GM12878 (cell line): ENCODE results near the gene THAP6. TPM values are rescaled to one million over a fixed set of nuclear protein-coding genes. Genes with fewer than 3 reads are reported as not detected.
A peak's percentile ranks its signal among the peaks of the same experiment; 100 is the strongest.

Experiments
- ATAC-seq: fragments of 200-7000 bp; cut with Tn5 transposase; 3 replicates; pipeline ENCODE4 v1.9.1; 2020; ENCODE audit warnings: mild to moderate bottlenecking, moderate library complexity
- BruUV-seq: library from RNA; stranded (reverse); fragments of 400-500 nt; replicated peaks from 2 replicates; lab custom pipeline; 2021; lab: Mats Ljungman, UMichigan
- CTCF ChIA-PET: fragments of 300-600 bp; sonication (Branson Sonifier 250); formaldehyde crosslinking; extraction: SDS; loops from one replicate; lab custom pipeline; 2021; ENCODE audit warnings: inconsistent platforms; lab: Yijun Ruan, JAX
- POLR2A ChIA-PET: fragments of 350-600 bp; formaldehyde crosslinking; extraction: SDS; loops from one replicate; lab custom pipeline; 2021; ENCODE audit warnings: inconsistent platforms; lab: Charles Lee
- RAD21 ChIA-PET: fragments of 300-600 bp; sonication (Branson Sonifier 250); formaldehyde crosslinking; loops from one replicate; lab custom pipeline; 2023; ENCODE audit warnings: antibody characterized with exemption; ENCODE audit not compliant: unreplicated experiment; lab: Charles Lee
- SMC1A ChIA-PET: fragments of 300-600 bp; sonication (Branson Sonifier 250); formaldehyde crosslinking; loops from one replicate; lab custom pipeline; 2023; ENCODE audit not compliant: unreplicated experiment, uncharacterized antibody; lab: Charles Lee
- DNase-seq: peaks from one replicate; pipeline ENCODE4 v3.0.0-alpha.2; 2011; ENCODE audit warnings: low read depth, low spot score
- FAIRE-seq: peaks from 3 replicates; lab custom pipeline; 2011; peaks lifted over from hg19 to GRCh38; lab: Jason Lieb, UNC
- H2AFZ ChIP-seq: 2 replicates; pipeline ENCODE4 v1.6.0; 2011; ENCODE audit warnings: low read depth, low read length, control low read depth; ENCODE audit not compliant: control insufficient read depth
- H3K27ac ChIP-seq: 2 replicates; pipeline ENCODE4 v1.5.1; 2011; ENCODE audit warnings: control low read depth; ENCODE audit not compliant: control insufficient read depth, insufficient read depth
- H3K27me3 ChIP-seq, 2 experiments: replicated peaks in 1 of 2; 2 replicates each; pipeline versions ENCODE4 v1.6.0 to v1.6.1; 2011; ENCODE audit warnings: low read length in 1 of 2; ENCODE audit not compliant: control insufficient read depth in 2 of 2, insufficient read depth in 2 of 2
- H3K36me3 ChIP-seq, 2 experiments: 2 replicates each; pipeline ENCODE4 v1.5.1; 2011; ENCODE audit warnings: low read length in 1 of 2; ENCODE audit not compliant: control insufficient read depth in 2 of 2, insufficient read depth in 2 of 2
- H3K4me1 ChIP-seq: 2 replicates; pipeline ENCODE4 v1.6.1; 2011; ENCODE audit warnings: mild to moderate bottlenecking, low read length, moderate library complexity, mixed read lengths; ENCODE audit not compliant: control insufficient read depth, insufficient read depth
- H3K4me2 ChIP-seq: 2 replicates; pipeline ENCODE4 v1.6.0; 2011; ENCODE audit warnings: control low read depth; ENCODE audit not compliant: control insufficient read depth, insufficient read depth
- H3K4me3 ChIP-seq: fragments of 200-600 bp; sonication (generic); 2 replicates; pipeline ENCODE4 v1.5.1; 2016
- H3K79me2 ChIP-seq: 2 replicates; pipeline ENCODE4 v1.6.0; 2011; ENCODE audit warnings: low read length; ENCODE audit not compliant: control insufficient read depth, insufficient read depth
- H3K9ac ChIP-seq: 2 replicates; pipeline ENCODE4 v1.8.0; 2011; ENCODE audit warnings: low read length, control low read depth, mixed read lengths; ENCODE audit not compliant: control insufficient read depth, insufficient read depth
- H3K9me3 ChIP-seq: replicated peaks from 3 replicates; pipeline ENCODE4 v1.5.1; 2011; ENCODE audit warnings: mild to moderate bottlenecking, low read length; ENCODE audit not compliant: control insufficient read depth, insufficient read depth
- H4K20me1 ChIP-seq: 2 replicates; pipeline ENCODE4 v1.6.0; 2011; ENCODE audit not compliant: control insufficient read depth, insufficient read depth
- EP300 ChIP-seq, 2 experiments: fragments of 150-350 bp in 1 of 2; IDR thresholded peaks; 2 replicates each; pipeline ENCODE4 v1.6.1; 2011 to 2012; ENCODE audit warnings: low read depth in 2 of 2, low read length in 2 of 2, borderline replicate concordance in 1 of 2, improper control_type of control experiment in 1 of 2, inconsistent platforms in 1 of 2; ENCODE audit not compliant: control insufficient read depth in 1 of 2
- SIX5 ChIP-seq: IDR thresholded peaks from 2 replicates; pipeline ENCODE4 v1.6.1; 2011; ENCODE audit warnings: mild to moderate bottlenecking, low read depth, low read length, moderate library complexity; ENCODE audit not compliant: severe bottlenecking
- WGBS: methylation state at CpG from one replicate; pipeline ENCODE4 v1.1.6; 2016; ENCODE audit warnings: low lambda C conversion rate; ENCODE audit not compliant: insufficient replicate concordance, insufficient coverage; ENCODE audit errors: missing lambda C conversion rate; 5-methylcytosine and 5-hydroxymethylcytosine counted together
- in situ Hi-C: fragments of 300-500 bp; cut with MboI; formaldehyde crosslinking; loops from 9 replicates; pipeline ENCODE4 v1.14.3; 2018; ENCODE audit warnings: mixed read lengths
- intact Hi-C: fragments of 100-400 bp; cut with micrococcal nuclease; formaldehyde crosslinking; loops from one replicate; pipeline ENCODE4 v1.14.2; 2022; ENCODE audit not compliant: unreplicated experiment
- polyA plus RNA-seq, 11 experiments: library from polyadenylated mRNA; depleted of rRNA in 4 of 11; unstranded in 6 of 11; stranded (reverse) in 5 of 11; fragments of >200 nt; fragmentation: Nextera tagmentation in 4 of 11; fragmentation: Illumina TruSeq in 1 of 11; extraction: Ambion mirVana in 4 of 11; extraction: Trizol in 1 of 11; gene quantifications; 1 replicate in 1 of 11; 2 replicates in 10 of 11; pipeline versions ENCODE4 v1.2.1 to v1.2.3, GENCODE V29; 2011 to 2016; ENCODE audit warnings: inconsistent platforms in 2 of 11, missing spikeins in 2 of 11, low read depth in 1 of 11
- total RNA-seq, 4 experiments: library from RNA; depleted of rRNA in 3 of 4; stranded (reverse); fragments of >200 nt in 3 of 4; fragmentation: Illumina TruSeq in 1 of 4; extraction: Trizol in 1 of 4; gene quantifications; 2 replicates each; pipeline versions ENCODE4 v1.2.1 to v1.2.3, GENCODE V29; 2013 to 2021

The THAP6 gene
- total and polyA plus RNA-seq, 10 of the 15 experiments (the other 5 are each of a cell fraction or from before 2014, with no cell fraction given): 8.9 to 21.9 (median 12.8) TPM

DNA sequence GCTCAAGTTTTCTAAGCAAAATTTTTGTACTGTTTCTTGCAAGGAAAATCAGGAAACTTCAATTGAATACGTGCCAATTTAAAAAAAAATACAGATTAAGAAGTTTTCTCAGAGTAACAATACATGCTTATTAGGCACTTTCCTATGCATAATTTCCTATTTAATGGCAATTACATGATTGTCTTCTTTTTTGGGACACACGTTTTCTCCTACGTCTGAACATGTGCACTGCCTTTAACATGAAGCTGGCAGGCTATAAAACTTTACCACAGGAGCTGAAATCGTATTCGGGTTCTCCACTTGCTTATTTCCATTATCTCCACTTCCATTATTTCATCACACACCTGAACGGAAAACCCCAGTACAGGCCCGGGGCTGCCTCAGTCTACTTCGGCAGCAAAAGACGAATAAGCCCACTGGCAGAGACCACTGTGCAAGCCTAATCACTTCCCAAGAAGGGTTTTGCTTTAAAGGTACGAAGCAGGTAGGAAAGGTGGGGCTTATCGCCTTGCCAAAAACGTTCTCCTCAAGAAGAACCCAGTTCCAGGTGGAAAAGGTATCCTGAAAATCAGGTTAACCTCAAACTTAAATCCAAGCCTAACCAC, 645 bp upstream of the THAP6 start:
- intact Hi-C loops (loop anchor here (2.0 to 5.0 kb wide), 3 partner anchors 214 to 641 kb away; partner anchors contain the start of gene PARM1), in situ Hi-C loops (no loop called here)
- FAIRE-seq: no peak
- H4K20me1 ChIP-seq: no peaks in the 10 kb centered on the region
- peak overlapping the region; percentile 98 for H3K4me3 ChIP-seq
- H3K9me3 ChIP-seq: peaks cover 6% of the 10 kb centered on the region
- DNase-seq: no peak
- ChIA-PET POLR2A (interaction anchor here (0.6 to 2.7 kb wide), 8 partner anchors 14 to 213 kb away, joined by 3 to 22 read pairs (median 3); partner anchors contain the start of gene USO1), CTCF (interaction anchor here (1.1 to 1.8 kb wide), 4 partner anchors 21 to 640 kb away, joined by 3 to 8 read pairs (median 4); partner anchors contain the start of gene USO1), RAD21 (interaction anchor here (0.6 to 1.9 kb wide), 3 partner anchors 8 to 548 kb away, joined by 3 to 5 read pairs (median 3); partner anchors contain the start of gene USO1), SMC1A (interaction anchor here (0.9 to 2.7 kb wide), 7 partner anchors 12 to 407 kb away, joined by 3 to 10 read pairs (median 4); partner anchors contain the start of gene USO1)
- H3K4me2 ChIP-seq: peak overlapping the region; percentile 89
- BruUV-seq: TSS peak; percentile 66
- peak overlapping the region; percentile 75 for H3K9ac ChIP-seq
- TF ChIP-seq EP300 (IDR thresholded peaks at IDR 0.05; ENCODE audit: borderline replicate concordance in 1 of 2, control insufficient read depth in 1 of 2, low read depth in 2 of 2, low read length in 2 of 2): peak in 1 of 2 experiments; percentile 3; a peak in 1 of 4 replicates
- TF ChIP-seq SIX5: no peak
- H3K79me2 ChIP-seq: peaks cover 64% of the 10 kb centered on the region
- ATAC-seq: peak; percentile 2
- WGBS: 1% methylated on average over 12 of the region's 12 CpGs
- peak overlapping the region; percentile 84 for H3K27ac ChIP-seq
- peak overlapping the region; percentile 83 for H2AFZ ChIP-seq
- H3K4me1 ChIP-seq: no peaks in the 10 kb centered on the region
- no peaks in the 10 kb centered on the region for H3K27me3 ChIP-seq
- no peaks in the 10 kb centered on the region for H3K36me3 ChIP-seq
